Measurements from ENCODE around the gene HUS1.

HUS1 gene

DNA sequence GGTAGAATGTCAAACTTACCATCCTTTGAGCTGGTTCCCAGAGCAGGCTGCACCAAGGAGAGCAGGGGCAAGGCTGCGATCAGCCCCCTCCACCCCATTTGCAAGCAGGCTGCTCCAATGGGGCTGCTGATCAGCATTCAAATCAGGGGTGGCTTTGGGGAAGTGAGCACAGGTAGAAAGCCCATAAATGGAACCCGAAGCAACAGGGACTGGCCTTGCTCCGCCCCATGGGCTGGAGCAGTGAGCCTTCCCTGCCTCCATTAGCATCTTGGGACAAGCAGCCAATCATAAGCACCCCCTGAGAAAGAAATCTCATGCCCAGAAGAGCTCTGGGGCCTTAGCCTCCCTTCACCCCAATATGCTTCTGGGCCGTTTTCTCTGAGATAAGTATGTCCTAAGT, 27.2 kb downstream of the HUS1 start:
- Histone ChIP-seq H3K9me3 (ENCODE audit: control insufficient read depth, low read length) (no peaks in the 10 kb centered on the region), H3K4me1 (peaks cover 13% of the 10 kb centered on the region), H2AFZ (no peak overlapping the region), H3K27me3 (ENCODE audit: control insufficient read depth, insufficient read depth, low read length) (no peaks in the 10 kb centered on the region), H3K36me3 (ENCODE audit: control insufficient read depth, insufficient read depth, low read length) (no peaks in the 10 kb centered on the region), H3K27ac (no peak overlapping the region), H3K79me2 (no peaks in the 10 kb centered on the region), H3K4me3 (ENCODE audit: low read depth, low read length) (no peak overlapping the region), H3K4me2 (ENCODE audit: low read length) (no peak overlapping the region), H3K9ac (no peak overlapping the region)
- TF ChIP-seq, protein P1, sequence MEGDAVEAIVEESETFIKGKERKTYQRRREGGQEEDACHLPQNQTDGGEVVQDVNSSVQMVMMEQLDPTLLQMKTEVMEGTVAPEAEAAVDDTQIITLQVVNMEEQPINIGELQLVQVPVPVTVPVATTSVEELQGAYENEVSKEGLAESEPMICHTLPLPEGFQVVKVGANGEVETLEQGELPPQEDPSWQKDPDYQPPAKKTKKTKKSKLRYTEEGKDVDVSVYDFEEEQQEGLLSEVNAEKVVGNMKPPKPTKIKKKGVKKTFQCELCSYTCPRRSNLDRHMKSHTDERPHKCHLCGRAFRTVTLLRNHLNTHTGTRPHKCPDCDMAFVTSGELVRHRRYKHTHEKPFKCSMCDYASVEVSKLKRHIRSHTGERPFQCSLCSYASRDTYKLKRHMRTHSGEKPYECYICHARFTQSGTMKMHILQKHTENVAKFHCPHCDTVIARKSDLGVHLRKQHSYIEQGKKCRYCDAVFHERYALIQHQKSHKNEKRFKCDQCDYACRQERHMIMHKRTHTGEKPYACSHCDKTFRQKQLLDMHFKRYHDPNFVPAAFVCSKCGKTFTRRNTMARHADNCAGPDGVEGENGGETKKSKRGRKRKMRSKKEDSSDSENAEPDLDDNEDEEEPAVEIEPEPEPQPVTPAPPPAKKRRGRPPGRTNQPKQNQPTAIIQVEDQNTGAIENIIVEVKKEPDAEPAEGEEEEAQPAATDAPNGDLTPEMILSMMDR (IDR thresholded peaks at IDR 0.05), result no peak

DNA sequence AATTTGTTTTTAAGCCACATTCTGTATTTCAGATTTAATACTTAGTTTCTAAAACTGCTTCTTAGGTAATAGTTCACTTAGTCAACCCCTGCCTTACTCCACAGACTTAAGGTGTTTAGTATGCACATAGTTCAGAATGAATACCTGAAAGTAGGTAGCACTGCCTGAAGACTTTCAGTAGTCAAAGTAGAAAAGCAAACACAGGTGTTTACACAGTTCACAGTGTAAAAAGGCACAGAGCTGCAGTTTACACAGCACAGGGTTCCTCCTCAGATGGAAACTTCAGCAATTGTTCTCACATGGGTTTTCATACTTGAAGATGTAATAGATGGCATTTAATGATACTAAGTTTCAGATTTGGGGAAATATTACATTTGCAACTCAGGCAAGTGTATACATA, 28.0 kb downstream of the HUS1 start:
- Histone ChIP-seq H2AFZ (peak overlapping the region; percentile 31), H3K9ac (no peak overlapping the region), H3K79me2 (no peaks in the 10 kb centered on the region), H3K36me3 (ENCODE audit: control insufficient read depth, insufficient read depth, low read length) (no peaks in the 10 kb centered on the region), H3K27me3 (ENCODE audit: control insufficient read depth, insufficient read depth, low read length) (no peaks in the 10 kb centered on the region), H3K9me3 (ENCODE audit: control insufficient read depth, low read length) (no peaks in the 10 kb centered on the region), H3K4me2 (ENCODE audit: low read length) (no peak overlapping the region), H3K4me3 (ENCODE audit: low read depth, low read length) (no peak overlapping the region), H3K4me1 (peaks cover 13% of the 10 kb centered on the region), H3K27ac (no peak overlapping the region)
- TF ChIP-seq, protein P1 (IDR thresholded peaks at IDR 0.05), result no peak

DNA sequence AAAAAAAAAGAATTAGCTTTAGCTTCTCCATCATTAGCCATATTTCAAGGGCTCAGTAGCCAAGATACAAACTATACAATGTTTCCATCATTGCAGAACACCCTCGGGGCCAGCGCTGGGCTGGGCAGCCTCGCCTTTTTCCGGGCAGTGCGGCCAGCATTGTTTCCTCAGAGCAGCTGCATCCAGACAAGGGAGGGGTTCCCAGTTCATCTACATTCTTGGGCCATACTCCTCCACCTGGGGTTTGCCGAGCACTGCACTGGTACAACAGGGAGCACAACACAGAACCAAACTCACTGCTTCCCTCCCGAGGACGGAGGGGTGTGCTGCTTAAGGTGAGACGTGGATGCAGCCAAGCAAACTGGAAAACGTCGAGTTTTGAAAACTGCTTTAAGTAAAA, 28.7 kb downstream of the HUS1 start:
- H3K4me3 ChIP-seq (ENCODE audit: low read depth, low read length), result no peak overlapping the region
- no peak overlapping the region for H3K4me2 ChIP-seq (ENCODE audit: low read length)
- TF ChIP-seq, protein P1 (IDR thresholded peaks at IDR 0.05), result no peak
- no peak overlapping the region for H3K9ac ChIP-seq
- no peak overlapping the region for H3K27ac ChIP-seq
- H3K4me1 ChIP-seq, result peaks cover 13% of the 10 kb centered on the region
- H3K36me3 ChIP-seq (ENCODE audit: control insufficient read depth, insufficient read depth, low read length), result no peaks in the 10 kb centered on the region
- H3K79me2 ChIP-seq, result no peaks in the 10 kb centered on the region
- H2AFZ ChIP-seq, result peak overlapping the region; percentile 31
- H3K9me3 ChIP-seq (ENCODE audit: control insufficient read depth, low read length), result no peaks in the 10 kb centered on the region
- H3K27me3 ChIP-seq (ENCODE audit: control insufficient read depth, insufficient read depth, low read length), result no peaks in the 10 kb centered on the region

DNA sequence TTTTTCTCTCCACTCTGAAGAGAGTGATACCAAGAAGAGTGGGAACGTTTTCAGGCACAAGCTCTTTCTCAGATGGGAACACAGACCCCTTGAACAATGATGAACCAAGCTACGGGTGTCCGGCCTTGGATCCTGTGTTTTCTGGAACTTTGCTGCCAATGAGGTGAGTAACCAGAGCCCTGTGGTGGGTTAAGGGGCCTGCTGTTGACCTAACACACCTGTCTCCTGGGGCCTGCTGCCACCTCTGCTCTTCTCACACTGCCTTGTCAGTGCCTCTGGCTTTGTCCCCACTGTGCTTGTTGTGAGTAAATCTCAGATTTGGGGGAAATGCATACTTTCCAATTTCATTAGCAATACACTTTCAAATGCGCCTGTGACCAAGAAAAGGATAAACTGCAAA, 29.7 kb downstream of the HUS1 start:
- H3K9me3 ChIP-seq (ENCODE audit: control insufficient read depth, low read length), result no peaks in the 10 kb centered on the region
- H3K4me2 ChIP-seq (ENCODE audit: low read length), result no peak overlapping the region
- no peaks in the 10 kb centered on the region for H3K27me3 ChIP-seq (ENCODE audit: control insufficient read depth, insufficient read depth, low read length)
- no peaks in the 10 kb centered on the region for H3K79me2 ChIP-seq
- TF ChIP-seq, protein P1 (IDR thresholded peaks at IDR 0.05), result no peak
- H3K4me3 ChIP-seq (ENCODE audit: low read depth, low read length), result no peak overlapping the region
- H3K9ac ChIP-seq, result no peak overlapping the region
- H3K36me3 ChIP-seq (ENCODE audit: control insufficient read depth, insufficient read depth, low read length), result no peaks in the 10 kb centered on the region
- H3K4me1 ChIP-seq, result peaks cover 13% of the 10 kb centered on the region
- no peak overlapping the region for H2AFZ ChIP-seq
- no peak overlapping the region for H3K27ac ChIP-seq

DNA sequence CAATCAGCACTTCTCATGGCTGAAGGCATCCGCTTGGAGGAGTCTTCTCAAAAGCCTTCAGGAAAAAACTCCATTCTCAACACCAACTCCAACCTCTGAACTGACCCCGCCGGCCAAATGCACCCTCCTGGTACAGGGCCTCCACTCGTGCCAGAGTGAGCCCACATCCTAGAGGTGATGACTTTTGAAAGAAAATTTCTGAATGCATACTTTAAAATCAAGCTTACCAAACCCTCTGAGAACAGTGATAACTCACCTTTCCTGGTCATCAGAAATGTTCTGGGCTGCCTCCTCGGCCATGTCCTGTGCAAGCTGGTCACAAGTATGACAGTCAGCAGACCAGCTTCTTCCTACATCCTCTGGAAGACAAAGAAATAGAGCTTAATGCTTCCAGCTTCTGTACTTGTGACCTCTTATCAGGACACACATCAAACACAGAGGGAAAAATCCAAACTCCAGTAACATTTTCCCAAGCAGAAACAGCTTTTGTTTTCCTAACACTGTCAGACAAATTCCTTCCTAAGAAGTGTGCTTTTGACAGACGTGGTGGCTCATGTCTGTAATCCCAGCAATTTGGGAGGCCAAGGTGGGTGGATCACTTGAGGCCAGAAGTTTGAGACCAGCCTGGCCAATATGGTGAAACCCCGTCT, 31.1 kb downstream of the HUS1 start, which contains the start of gene PKD1L1:
TSS of gene PKD1L1 (minus strand) at position 326 of the 650 bp plus-strand sequence. CDS start at position 300, 26 bp downstream.
- H3K4me2 ChIP-seq (ENCODE audit: low read length), result no peak within 1 kb of the TSS
- no peak within 1 kb of the TSS for H2AFZ ChIP-seq
- peak within 1 kb of the TSS; percentile 42 for H3K27ac ChIP-seq
- no peaks in the 10 kb centered on the region for H3K27me3 ChIP-seq (ENCODE audit: control insufficient read depth, insufficient read depth, low read length)
- H3K9me3 ChIP-seq (ENCODE audit: control insufficient read depth, low read length), result no peaks in the 10 kb centered on the region
- TF ChIP-seq, protein P1 (IDR thresholded peaks at IDR 0.05), result no peak
- H3K79me2 ChIP-seq, result no peaks in the 10 kb centered on the region
- H3K4me1 ChIP-seq, result peaks cover 13% of the 10 kb centered on the region
- H3K36me3 ChIP-seq (ENCODE audit: control insufficient read depth, insufficient read depth, low read length), result no peaks in the 10 kb centered on the region
- H3K4me3 ChIP-seq (ENCODE audit: low read depth, low read length), result no peak within 1 kb of the TSS
- no peak within 1 kb of the TSS for H3K9ac ChIP-seq
